Skeletal muscle tissue (tissue), 4 donors: ENCODE measurements around the gene SEC31B. TPM values are rescaled to one million over a fixed set of nuclear protein-coding genes. Genes with fewer than 3 reads are reported as not detected.

Experiments
- H3K27ac ChIP-seq: one replicate; pipeline ENCODE4 v1.7.0; 2013; ENCODE audit warnings: mild to moderate bottlenecking, low read depth, low read length, inconsistent platforms
- H3K27me3 ChIP-seq, 3 donors: one replicate each; pipeline ENCODE4 v1.7.0; 2013; ENCODE audit warnings: low read length in 3 of 3; ENCODE audit not compliant: control insufficient read depth in 3 of 3, insufficient read depth in 3 of 3
- H3K36me3 ChIP-seq, 3 donors: one replicate each; pipeline ENCODE4 v1.7.0; 2013; ENCODE audit warnings: low read length in 3 of 3; ENCODE audit not compliant: control insufficient read depth in 3 of 3, insufficient read depth in 3 of 3
- H3K4me1 ChIP-seq, 3 donors: one replicate each; pipeline ENCODE4 v1.7.0; 2013; ENCODE audit warnings: low read length in 3 of 3, mild to moderate bottlenecking in 3 of 3; ENCODE audit not compliant: control insufficient read depth in 3 of 3, insufficient read depth in 3 of 3
- H3K4me3 ChIP-seq, 3 donors: one replicate each; pipeline ENCODE4 v1.7.0; 2013; ENCODE audit warnings: low read length in 3 of 3
- H3K9ac ChIP-seq, 3 donors: one replicate each; pipeline ENCODE4 v1.7.0; 2013; ENCODE audit warnings: low read length in 3 of 3, mild to moderate bottlenecking in 3 of 3, moderate library complexity in 2 of 3, low read depth in 1 of 3
- H3K9me3 ChIP-seq, 3 donors: one replicate each; pipeline ENCODE4 v1.7.0; 2013; ENCODE audit warnings: low read length in 3 of 3; ENCODE audit not compliant: control insufficient read depth in 3 of 3
- total RNA-seq: library from RNA; depleted of rRNA; stranded (reverse); fragments of >200 nt; gene quantifications from one replicate; pipeline ENCODE4 v1.2.3, GENCODE V29; 2014
- donor health status: Osteomylitis.

SEC31B gene
- total RNA-seq, 1 donor from 2014 or later = 2.6 TPM

DNA sequence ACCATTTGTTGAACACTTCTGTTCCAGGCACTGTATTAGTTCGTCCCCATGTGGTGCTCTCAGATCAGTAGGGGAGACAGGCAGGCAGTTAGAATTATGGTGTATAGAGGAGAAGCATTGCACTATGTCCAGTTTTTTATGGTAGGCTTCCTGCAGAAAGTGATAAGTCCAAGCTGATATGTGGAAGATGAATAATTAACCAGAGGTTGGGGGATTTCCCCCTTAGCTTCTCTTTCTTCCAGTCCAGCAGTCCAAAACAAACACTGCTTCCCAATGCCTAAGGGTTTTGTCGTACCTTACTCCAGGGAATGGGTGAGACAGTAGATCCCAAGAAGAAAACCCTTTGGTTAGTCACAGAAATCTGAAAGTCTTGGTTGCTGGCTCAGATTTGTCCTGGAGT is 35.2 kb upstream of the SEC31B start:
- Histone ChIP-seq H3K4me3 (no peak overlapping the region), H3K27ac (no peak overlapping the region), H3K27me3 (peaks cover 0 to under 1% (median 0%) of the 10 kb centered on the region in 3 donors), H3K4me1 (no peaks in the 10 kb centered on the region), H3K9me3 (no peaks in the 10 kb centered on the region), H3K36me3 (peaks cover 0 to 22% (median 15%) of the 10 kb centered on the region in 3 donors), H3K9ac (no peak overlapping the region)

- Histone ChIP-seq H3K27ac (no peak overlapping the region), H3K4me1 (no peaks in the 10 kb centered on the region), H3K9me3 (no peaks in the 10 kb centered on the region), H3K4me3 (no peak overlapping the region), H3K27me3 (no peaks in the 10 kb centered on the region), H3K36me3 (peaks cover 6 to 27% (median 23%) of the 10 kb centered on the region in 3 donors), H3K9ac (no peak overlapping the region)
Measured at GRCh38 chr10:100553929-100554328, 34.3 kb upstream of the SEC31B start.

DNA sequence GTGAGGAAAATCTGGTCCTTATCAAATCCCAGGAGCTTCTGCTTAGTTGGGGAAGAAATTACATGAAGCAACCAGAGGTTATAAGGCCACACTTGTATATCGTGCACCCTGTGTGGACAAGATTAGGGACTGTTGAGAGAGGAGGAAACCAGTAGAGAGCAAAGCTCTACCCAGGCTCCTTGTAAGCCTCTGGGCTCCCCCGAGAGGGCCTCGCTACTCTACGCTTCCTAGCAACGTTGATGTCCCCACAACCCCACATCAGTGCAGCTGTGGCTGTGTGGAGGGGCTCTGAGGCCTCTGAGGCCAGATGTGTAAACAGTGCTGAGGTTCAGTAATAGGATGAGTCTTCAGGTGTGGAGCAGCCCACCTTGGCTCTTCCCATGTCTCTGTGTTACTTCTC is 32.1 kb upstream of the SEC31B start:
- Histone ChIP-seq H3K27ac (no peak overlapping the region), H3K36me3 (peaks cover 26 to 44% (median 43%) of the 10 kb centered on the region in 3 donors), H3K4me3 (no peak overlapping the region), H3K27me3 (no peaks in the 10 kb centered on the region), H3K4me1 (no peaks in the 10 kb centered on the region), H3K9ac (no peak overlapping the region), H3K9me3 (no peaks in the 10 kb centered on the region)

DNA sequence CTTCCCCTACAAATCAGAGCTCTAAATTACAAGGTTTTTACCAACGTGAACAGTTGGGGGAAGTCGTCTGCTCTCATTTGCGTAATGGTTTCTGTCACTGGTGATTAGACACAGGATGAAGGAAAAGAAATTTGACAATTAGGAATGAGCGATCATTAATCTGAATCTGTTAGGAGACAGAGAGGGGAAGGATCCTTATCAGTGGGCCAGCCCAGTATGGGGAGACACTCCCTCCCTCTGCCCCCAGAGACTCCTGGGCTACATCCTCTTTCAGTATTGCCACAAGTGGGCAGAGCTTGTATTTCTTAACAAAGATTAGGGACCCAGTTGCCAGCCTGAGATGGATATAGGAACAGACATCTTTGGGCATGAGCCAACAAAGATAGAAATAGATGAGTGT is 31.5 kb upstream of the SEC31B start:
- Histone ChIP-seq H3K27ac (no peak overlapping the region), H3K9ac (no peak overlapping the region), H3K9me3 (no peaks in the 10 kb centered on the region), H3K4me3 (no peak overlapping the region), H3K4me1 (no peaks in the 10 kb centered on the region), H3K27me3 (no peaks in the 10 kb centered on the region), H3K36me3 (peaks cover 26 to 45% (median 42%) of the 10 kb centered on the region in 3 donors)

GRCh38 chr10:100544950-100545349 is 25.3 kb upstream of the SEC31B start:
- Histone ChIP-seq H3K9ac (no peak overlapping the region), H3K36me3 (peaks cover 43 to 82% (median 79%) of the 10 kb centered on the region in 3 donors), H3K4me3 (no peak overlapping the region), H3K9me3 (no peaks in the 10 kb centered on the region), H3K27me3 (no peaks in the 10 kb centered on the region), H3K4me1 (no peaks in the 10 kb centered on the region), H3K27ac (no peak overlapping the region)

GRCh38 chr10:100537475-100537874 is 17.8 kb upstream of the SEC31B start:
- Histone ChIP-seq H3K9me3 (no peaks in the 10 kb centered on the region), H3K9ac (no peak overlapping the region), H3K4me1 (peaks cover 6 to 20% (median 18%) of the 10 kb centered on the region in 3 donors), H3K36me3 (peaks cover 12 to 31% (median 28%) of the 10 kb centered on the region in 3 donors), H3K27me3 (no peaks in the 10 kb centered on the region), H3K27ac (no peak overlapping the region), H3K4me3 (no peak overlapping the region)

DNA sequence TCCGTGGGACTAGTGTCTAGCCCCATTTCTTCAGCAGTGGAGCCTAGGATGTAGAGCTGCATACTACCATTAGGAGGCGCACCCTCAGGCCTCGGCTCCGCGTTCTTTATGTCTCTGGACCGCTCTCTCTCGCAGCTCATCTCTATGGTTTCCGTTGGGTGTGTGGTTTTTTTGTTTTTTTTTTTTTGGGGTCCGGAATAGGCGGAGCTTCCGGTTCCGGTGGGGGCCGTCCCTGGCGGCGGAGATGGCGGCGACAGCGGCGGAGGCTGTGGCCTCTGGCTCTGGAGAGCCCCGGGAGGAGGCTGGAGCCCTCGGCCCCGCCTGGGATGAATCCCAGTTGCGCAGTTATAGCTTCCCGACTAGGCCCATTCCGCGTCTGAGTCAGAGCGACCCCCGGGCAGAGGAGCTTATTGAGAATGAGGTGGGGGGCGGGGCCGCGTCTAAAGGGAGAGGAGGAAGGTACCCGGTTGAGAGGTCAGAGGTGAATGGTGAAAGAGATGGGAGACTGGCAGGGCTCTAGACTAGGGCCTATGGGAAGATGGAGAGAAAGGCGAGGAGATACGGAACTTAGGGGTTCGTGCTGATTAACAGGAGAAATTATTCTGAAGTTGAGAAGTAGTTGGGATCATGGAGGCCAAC is 16.2 kb upstream of the SEC31B start, which contains the start of gene HIF1AN:
Gene HIF1AN, plus strand, starts transcription at position 229 of the 639 bp plus-strand sequence. Its CDS starts 16 bp downstream, at position 245.
- Histone ChIP-seq H3K9me3 (no peaks in the 10 kb centered on the region), H3K9ac (peak within 1 kb of the TSS; percentile 63 to 82 (median 69)), H3K27me3 (no peaks in the 10 kb centered on the region), H3K4me1 (peaks cover 6 to 20% (median 18%) of the 10 kb centered on the region in 3 donors), H3K4me3 (peak within 1 kb of the TSS; percentile 79 to 88 (median 82)), H3K27ac (peak within 1 kb of the TSS; percentile 61), H3K36me3 (peaks cover 12 to 19% (median 17%) of the 10 kb centered on the region in 3 donors)

- no peak overlapping the region for H3K27ac ChIP-seq
- H3K9me3 ChIP-seq = no peaks in the 10 kb centered on the region
- H3K27me3 ChIP-seq = no peaks in the 10 kb centered on the region
- H3K36me3 ChIP-seq = peaks cover 7 to 14% (median 13%) of the 10 kb centered on the region in 3 donors
- H3K4me3 ChIP-seq = peak overlapping the region; percentile 79 to 88 (median 82)
- peaks cover 6 to 20% (median 18%) of the 10 kb centered on the region in 3 donors for H3K4me1 ChIP-seq
- peak overlapping the region; percentile 63 to 82 (median 69) for H3K9ac ChIP-seq
Measured at GRCh38 chr10:100535338-100535714, 15.7 kb upstream of the SEC31B start.

DNA sequence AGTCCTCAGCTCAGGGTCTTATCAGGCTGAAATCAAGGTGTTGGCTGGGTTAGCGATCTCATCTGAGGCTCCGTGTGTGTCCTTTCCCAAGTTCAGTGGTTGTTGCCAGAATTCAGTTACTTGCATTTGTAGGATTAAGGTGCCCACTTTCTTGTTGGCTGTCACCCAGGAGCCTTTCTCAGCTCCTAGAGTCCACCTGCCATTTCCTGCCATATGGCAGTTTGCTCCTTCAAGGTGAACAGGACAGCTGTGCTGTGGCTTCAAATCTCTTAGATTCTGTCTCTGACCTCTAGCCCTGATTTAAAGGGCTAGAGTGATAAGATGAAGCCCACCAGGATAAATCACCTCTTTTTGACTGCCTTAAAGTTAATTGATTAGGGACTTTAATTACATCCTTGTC is 15.1 kb upstream of the SEC31B start:
- Histone ChIP-seq H3K9ac (no peak overlapping the region), H3K4me3 (peak overlapping the region in 1 of 3 donors; percentile 88), H3K4me1 (peaks cover 10 to 26% (median 24%) of the 10 kb centered on the region in 3 donors), H3K9me3 (no peaks in the 10 kb centered on the region), H3K27me3 (no peaks in the 10 kb centered on the region), H3K27ac (no peak overlapping the region), H3K36me3 (peaks cover 6 to 13% (median 10%) of the 10 kb centered on the region in 3 donors)

- no peak overlapping the region for H3K27ac ChIP-seq
- H3K4me1 ChIP-seq = peaks cover 27 to 44% (median 37%) of the 10 kb centered on the region in 3 donors
- H3K4me3 ChIP-seq = no peak overlapping the region
- H3K9me3 ChIP-seq = no peaks in the 10 kb centered on the region
- H3K9ac ChIP-seq = no peak overlapping the region
- peaks cover 4% of the 10 kb centered on the region in 3 donors for H3K36me3 ChIP-seq
- no peaks in the 10 kb centered on the region for H3K27me3 ChIP-seq
Measured at GRCh38 chr10:100531761-100532160, 12.1 kb upstream of the SEC31B start.
